Measurements from ENCODE around the gene MYLK.
"Not testable (repeated sequence)": the region's sequence is repeated elsewhere in the genome, so short reads cannot be mapped to it uniquely, and the experiment has no call there.

MYLK gene

DNA sequence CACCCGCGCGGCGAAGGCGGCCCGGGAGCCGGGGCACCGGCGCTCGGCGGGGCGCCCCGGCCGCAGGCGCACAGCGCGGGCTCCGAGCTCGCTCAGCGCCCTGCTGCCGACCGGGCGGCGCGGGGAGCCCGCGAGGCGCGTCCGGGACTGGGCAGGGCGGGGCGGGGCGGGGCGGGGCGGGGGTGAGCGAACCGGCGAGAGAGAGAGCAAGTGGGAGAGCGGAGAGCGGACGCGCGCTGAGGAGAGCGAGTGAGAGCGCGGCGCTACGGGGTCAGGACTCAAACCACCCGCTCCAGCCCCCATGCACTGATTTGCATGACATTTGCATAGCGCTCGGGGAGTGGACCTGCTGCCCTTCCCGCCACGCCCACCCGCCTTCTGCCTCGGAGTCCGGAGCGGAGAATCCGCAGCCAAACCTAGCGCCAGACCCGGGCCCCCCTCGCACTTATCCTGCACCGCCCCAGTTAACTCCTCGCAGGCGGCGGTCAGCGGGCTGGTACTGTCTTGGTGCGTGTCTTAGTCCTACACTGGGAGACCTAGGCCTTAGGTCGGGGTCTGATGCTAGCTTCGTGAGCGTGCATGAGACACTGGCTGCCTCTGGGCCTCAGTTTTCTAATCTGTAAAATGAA is at the start of gene MYLK:
TSS of gene MYLK (minus strand) at position 130 of the 629 bp plus-strand sequence. CDS start 90,491 bp downstream, outside the sequence.
- DNase-seq, result peak; percentile 41

- DNase-seq, result no peak
Measured at GRCh38 chr3:123930445-123930844, 46.3 kb upstream of the MYLK start.

- no peak for DNase-seq
Measured at GRCh38 chr3:123929325-123929724, 45.2 kb upstream of the MYLK start.

- no peak for DNase-seq
Measured at GRCh38 chr3:123926396-123926795, 42.3 kb upstream of the MYLK start.

- DNase-seq, result no peak
Measured at GRCh38 chr3:123920868-123921267, 36.7 kb upstream of the MYLK start.

- no peak for DNase-seq
Measured at GRCh38 chr3:123920383-123920782, 36.3 kb upstream of the MYLK start.

DNA sequence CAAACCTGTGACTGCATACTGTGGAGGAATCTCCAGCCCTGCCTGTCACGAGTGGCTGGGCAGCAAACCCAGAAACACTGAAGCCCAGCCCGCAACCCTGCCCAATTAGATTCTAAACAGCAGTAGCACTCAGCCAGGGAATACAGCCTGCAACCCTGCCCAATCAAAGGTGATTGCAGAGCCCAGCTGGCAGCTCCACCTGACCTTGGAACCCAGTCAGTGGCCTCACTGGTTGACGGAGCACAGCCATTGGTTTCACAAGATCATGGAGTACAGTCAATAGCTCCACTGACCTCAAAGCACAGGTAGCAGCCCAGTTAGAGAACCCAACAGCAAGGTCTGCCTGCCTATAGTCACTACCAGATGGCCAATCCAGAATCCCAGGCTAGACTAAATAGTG is 35.2 kb upstream of the MYLK start:
- no peak for DNase-seq

DNA sequence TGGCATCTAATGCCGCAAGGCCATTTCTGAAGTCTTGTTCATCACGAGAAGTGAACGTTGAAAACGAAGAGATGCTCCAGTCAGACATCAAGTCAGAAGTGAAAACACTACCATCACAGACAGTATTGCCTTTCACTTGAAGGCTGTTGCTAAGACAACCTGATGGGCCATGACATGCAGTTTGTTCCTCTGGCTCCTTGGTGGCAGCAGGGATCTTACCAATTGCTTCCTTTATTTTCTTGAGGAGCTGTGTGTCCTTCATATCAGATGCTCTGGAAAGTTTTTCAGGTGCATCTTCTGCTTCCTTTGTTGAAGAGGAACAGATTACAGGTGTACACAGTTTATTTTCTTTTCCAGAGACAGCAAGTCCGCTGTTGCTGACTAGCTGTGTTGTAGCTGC is 30.7 kb upstream of the MYLK start:
- no peak for DNase-seq

DNA sequence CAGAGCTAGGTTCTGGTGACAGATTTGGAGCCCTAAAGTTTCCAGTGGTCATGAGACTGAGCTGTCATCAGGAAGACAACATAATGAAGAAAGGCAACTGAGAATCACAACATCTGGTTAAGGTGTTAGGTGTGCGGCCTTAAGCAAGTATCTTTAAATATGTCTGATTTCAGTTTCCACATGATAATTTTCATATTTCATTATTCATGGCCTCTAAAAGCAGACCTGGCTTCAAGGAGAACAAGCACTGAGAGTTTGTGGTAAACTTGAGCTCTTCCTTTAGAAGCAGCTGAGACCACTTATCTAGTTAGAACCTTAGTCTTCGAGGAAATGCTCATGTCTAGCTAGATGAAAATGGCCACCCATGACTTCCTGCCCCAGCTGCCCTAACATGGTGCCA is 25.7 kb upstream of the MYLK start:
- DNase-seq, result no peak

DNA sequence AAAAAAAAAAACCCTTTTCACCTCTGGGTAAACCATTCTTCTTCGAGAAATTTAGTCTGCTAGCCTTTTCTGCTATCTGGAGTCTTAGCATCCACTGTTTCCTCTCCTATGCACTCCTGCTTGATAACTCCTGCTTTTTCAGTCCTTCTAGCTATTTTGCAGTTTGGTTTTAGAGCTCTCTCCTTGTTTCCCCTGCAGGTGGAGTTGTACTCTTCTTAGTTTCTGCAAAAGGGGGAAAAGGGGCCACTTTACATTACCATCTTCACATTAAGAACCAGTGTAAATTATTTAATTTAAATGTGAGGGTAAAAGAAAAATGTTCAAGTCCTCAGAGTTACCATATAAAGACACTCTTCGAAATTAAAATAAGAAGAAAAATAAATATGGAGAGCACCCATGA is 23.6 kb upstream of the MYLK start:
- DNase-seq, result no peak

- DNase-seq, result no peak
Measured at GRCh38 chr3:123899300-123899865, 15.3 kb upstream of the MYLK start.

DNA sequence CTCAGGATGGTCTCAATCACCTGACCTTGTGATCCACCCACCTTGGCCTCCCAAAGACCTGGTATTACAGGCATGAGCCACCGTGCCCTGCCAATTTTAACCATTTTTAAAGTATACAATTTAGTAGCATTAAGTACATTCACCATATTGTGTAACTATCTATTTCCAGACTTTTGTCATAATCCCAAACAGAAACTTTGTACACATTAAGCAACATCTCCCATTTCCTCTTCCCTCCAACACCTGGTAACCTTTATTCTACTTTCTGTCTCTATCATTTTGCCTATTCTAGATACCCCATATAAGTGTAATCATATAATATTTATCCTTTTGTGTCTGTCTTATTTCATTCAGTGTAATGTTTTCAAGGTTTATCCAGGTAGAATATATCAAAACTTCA is 8.9 kb upstream of the MYLK start:
- DNase-seq, result no peak

GRCh38 chr3:123892195-123892594 is 8.1 kb upstream of the MYLK start:
- DNase-seq, result no peak

- DNase-seq, result not testable (repeated sequence)
Measured at GRCh38 chr3:123890991-123891390, 6.9 kb upstream of the MYLK start.

DNA sequence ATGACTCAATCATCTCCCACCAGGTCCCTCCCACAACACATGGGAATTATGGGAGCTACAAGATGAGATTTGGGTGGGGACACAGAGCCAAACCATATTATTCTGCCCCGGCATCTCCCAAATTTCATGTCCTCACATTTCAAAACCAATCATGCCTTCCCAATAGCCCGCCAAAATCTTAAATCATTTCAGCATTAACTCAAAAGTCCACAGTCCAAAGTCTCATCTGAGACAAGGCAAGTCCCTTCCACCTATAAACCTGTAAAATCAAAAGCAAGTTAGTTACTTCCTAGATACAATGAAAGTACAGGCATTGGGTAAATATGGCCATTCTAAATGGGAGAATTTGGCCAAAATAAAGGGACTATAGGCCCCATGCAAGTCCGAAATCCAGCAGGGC is 6.0 kb upstream of the MYLK start:
- not testable (repeated sequence) for DNase-seq

DNA sequence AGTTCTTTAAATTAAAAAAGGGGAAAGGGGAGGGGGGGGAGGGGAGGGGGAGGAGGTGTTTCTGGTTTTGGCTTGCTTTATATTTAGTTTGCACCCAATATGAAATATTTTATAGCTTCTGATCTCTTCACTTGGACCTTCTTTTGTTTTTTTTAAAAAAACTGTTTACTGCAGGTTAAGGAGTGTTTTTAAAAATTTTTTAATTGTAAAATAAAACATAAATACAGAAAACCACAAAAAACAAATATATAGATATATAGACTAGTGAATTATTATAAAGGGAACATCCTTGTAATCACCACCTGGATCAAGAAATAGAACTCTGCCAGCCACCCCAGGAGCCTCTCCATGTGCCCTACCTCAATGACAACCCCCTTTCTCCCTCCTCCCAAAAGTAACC is 861 bp upstream of the MYLK start:
- no peak for DNase-seq

GRCh38 chr3:123883701-123884202 is 380 bp downstream of the MYLK start:
- no peak for DNase-seq

DNA sequence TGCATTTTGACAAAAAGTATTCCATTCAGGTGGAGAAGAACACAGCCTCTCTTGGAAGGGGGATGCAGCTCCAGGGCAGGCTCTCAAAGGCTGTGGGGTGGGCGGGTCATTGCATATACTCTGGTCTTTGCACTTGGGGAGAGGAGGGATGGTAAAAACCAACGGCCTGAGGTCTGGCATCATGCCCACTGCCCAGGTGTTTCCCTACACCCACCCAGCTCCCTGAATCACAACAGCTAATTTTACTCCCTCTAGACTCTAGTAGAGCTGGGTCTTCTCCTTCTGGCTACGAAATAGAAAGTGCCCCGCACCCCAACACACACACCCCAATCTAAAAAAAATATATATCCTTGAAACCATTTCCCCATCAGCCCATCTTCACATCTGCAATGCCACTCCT is 1.0 kb downstream of the MYLK start:
- no peak for DNase-seq

GRCh38 chr3:123881771-123882170 is 2.4 kb downstream of the MYLK start:
- DNase-seq, result no peak

DNA sequence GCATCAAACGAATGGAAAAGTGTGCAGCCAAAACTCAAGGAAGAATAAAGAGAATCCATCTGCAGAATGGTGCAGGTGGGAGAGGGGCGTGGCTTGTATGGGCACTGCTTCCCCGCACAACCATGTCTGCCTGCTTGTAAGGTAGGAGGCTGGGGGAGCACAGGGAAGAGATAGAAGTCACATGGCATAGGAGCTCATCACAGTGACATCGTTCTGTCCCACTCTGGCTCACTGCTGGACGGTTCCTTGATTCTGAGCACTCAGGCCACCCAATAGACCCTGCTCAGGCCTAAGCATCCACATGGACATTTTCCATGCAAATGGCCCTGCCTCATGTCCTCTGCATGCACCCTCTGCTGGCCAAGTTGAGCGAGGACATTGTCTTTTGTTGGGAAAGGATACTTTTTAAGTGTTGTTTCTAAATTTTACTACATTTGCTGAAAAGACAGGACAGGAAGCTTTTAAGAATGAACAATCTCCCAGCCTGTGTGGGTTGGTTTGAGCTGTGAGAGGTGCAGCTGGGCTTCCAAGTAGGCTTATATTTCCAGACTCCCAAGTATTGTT is 3.1 kb downstream of the MYLK start:
- DNase-seq, result no peak

DNA sequence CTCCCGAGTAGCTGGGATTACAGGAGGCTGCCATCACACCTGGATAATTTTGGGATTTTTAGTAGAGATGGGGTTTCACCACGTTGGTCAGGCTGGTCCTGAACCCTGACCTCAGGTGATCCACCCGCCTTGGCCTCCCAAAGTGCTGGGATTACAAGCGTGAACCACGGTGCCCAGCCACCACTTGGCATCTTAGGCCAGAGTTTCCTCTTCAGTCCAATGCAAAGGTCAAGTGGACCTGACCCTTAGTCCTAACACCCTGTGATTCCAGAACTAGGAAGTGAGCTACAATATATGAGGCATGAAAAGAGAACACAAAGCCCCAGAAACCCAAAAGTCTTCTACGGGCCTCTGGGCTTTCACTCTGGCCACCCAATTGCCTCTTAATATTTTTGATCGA is 5.3 kb downstream of the MYLK start:
- no peak for DNase-seq

DNA sequence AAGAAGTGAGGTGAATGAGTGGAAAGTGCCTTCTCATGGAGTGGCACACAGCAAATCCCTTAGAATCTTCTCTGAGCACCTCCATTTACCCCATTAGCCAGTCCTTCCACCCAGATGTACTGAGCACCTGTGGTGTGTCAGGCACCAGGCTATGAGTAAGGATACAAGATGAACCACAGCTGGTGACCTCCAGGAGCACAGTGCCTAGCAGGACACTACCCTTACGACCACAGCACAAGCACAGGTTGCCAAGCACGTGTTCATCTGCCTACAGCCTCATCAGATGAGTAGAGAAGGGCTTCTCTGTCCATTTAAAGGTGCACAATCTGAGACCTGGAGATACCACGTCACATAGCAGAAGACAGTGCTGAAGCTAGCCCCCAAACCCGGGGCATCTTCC is 6.2 kb downstream of the MYLK start:
- DNase-seq, result no peak

GRCh38 chr3:123877466-123877865 is 6.7 kb downstream of the MYLK start:
- no peak for DNase-seq

DNA sequence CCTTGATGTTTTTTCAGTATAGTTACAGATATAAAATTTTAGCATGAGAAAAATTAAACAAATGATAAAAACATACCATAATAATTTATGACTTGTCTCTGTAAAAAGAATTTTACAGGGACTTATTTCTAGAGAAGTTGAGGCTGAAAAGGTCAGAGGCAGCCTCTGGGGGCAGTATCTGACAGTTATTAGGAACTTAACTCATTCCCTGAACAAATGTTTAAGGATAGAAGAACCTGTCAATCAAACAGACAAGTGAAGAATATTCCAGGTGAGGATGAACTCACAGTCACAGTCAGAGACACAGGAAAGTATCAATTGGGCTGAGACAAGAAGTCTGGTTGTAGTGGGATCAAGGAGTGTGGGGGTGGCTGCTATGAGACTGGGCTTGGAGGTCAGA is 7.3 kb downstream of the MYLK start:
- DNase-seq, result no peak

- no peak for DNase-seq
Measured at GRCh38 chr3:123872621-123873020, 11.5 kb downstream of the MYLK start.

Measured in CD4-positive, alpha-beta T cell treated with Interferon gamma for 1 hour (primary cell).